Liver (tissue), 9 donors: ENCODE measurements around the gene SNAPIN. TPM values are rescaled to one million over a fixed set of nuclear protein-coding genes. Genes with fewer than 3 reads are reported as not detected.
A peak's percentile ranks its signal among the peaks of the same experiment; 100 is the strongest.

Source experiments
- DNase-seq: peaks from one replicate; pipeline ENCODE4 v3.0.0-alpha.2; 2017; ENCODE audit warnings: low spot score
- H3K27ac ChIP-seq, 2 donors: one replicate each; pipeline ENCODE4 v1.7.0; 2013; ENCODE audit warnings: inconsistent platforms in 2 of 2, low read length in 2 of 2, control low read depth in 1 of 2, low read depth in 1 of 2, mild to moderate bottlenecking in 1 of 2
- H3K27me3 ChIP-seq, 4 donors: one replicate each; pipeline versions ENCODE4 v1.6.1 to v1.7.0; 2013; ENCODE audit warnings: low read length in 3 of 4, inconsistent platforms in 1 of 4, mild to moderate bottlenecking in 1 of 4, moderate library complexity in 1 of 4; ENCODE audit not compliant: control insufficient read depth in 4 of 4, insufficient read depth in 4 of 4
- H3K36me3 ChIP-seq, 4 donors: one replicate each; pipeline versions ENCODE4 v1.6.1 to v1.7.0; 2013; ENCODE audit warnings: low read length in 3 of 4, mild to moderate bottlenecking in 3 of 4, low read depth in 1 of 4, moderate library complexity in 1 of 4; ENCODE audit not compliant: control insufficient read depth in 4 of 4, insufficient read depth in 3 of 4
- H3K4me1 ChIP-seq, 4 donors: one replicate each; pipeline versions ENCODE4 v1.6.1 to v1.7.0; 2013; ENCODE audit warnings: low read length in 3 of 4, mild to moderate bottlenecking in 3 of 4, moderate library complexity in 1 of 4; ENCODE audit not compliant: control insufficient read depth in 4 of 4, insufficient read depth in 4 of 4
- H3K4me3 ChIP-seq, 3 donors: one replicate each; pipeline versions ENCODE4 v1.6.1 to v1.7.0; 2013; ENCODE audit warnings: low read length in 3 of 3, control low read depth in 1 of 3, low read depth in 1 of 3, mild to moderate bottlenecking in 1 of 3
- H3K9ac ChIP-seq, 2 donors: one replicate each; pipeline ENCODE4 v1.7.0; 2013; ENCODE audit warnings: low read length in 2 of 2, mild to moderate bottlenecking in 2 of 2, moderate library complexity in 2 of 2, control low read depth in 1 of 2, low read depth in 1 of 2
- H3K9me3 ChIP-seq, 4 donors: one replicate each; pipeline versions ENCODE4 v1.6.1 to v1.7.0; 2013; ENCODE audit warnings: low read length in 3 of 4; ENCODE audit not compliant: control insufficient read depth in 4 of 4
- EGR1 ChIP-seq, 2 donors: IDR thresholded peaks; 2 replicates each; pipeline ENCODE4 v1.6.1; 2016 to 2018; ENCODE audit warnings: antibody characterized with exemption in 2 of 2, low read depth in 2 of 2
- FOXA2 ChIP-seq: IDR thresholded peaks from 2 replicates; pipeline ENCODE4 v1.6.1; 2016; ENCODE audit warnings: antibody characterized with exemption
- GABPA ChIP-seq, 2 donors: IDR thresholded peaks in 1 of 2; conservative IDR thresholded peaks in 1 of 2; 2 replicates each; pipeline ENCODE4 v1.6.1; 2016; ENCODE audit warnings: antibody characterized with exemption in 2 of 2, mild to moderate bottlenecking in 1 of 2, moderate library complexity in 1 of 2
- HNF4G ChIP-seq: IDR thresholded peaks from 2 replicates; pipeline ENCODE4 v1.6.1; 2016; ENCODE audit warnings: antibody characterized with exemption
- JUND ChIP-seq, 2 donors: IDR thresholded peaks; 2 replicates each; pipeline ENCODE4 v1.6.1; 2016; ENCODE audit warnings: antibody characterized with exemption in 2 of 2
- MAX ChIP-seq: IDR thresholded peaks from 2 replicates; pipeline ENCODE4 v1.6.1; 2016; ENCODE audit warnings: antibody characterized with exemption
- NR2F2 ChIP-seq: IDR thresholded peaks from 2 replicates; pipeline ENCODE4 v1.6.1; 2016; ENCODE audit warnings: antibody characterized with exemption
- RAD21 ChIP-seq, 2 donors: IDR thresholded peaks; 2 replicates each; pipeline ENCODE4 v1.6.1; 2016; ENCODE audit warnings: antibody characterized with exemption in 2 of 2, mild to moderate bottlenecking in 2 of 2
- REST ChIP-seq: IDR thresholded peaks from 2 replicates; pipeline ENCODE4 v1.6.1; 2016; ENCODE audit warnings: antibody characterized with exemption, mild to moderate bottlenecking
- RXRA ChIP-seq, 2 donors: IDR thresholded peaks; 2 replicates each; pipeline ENCODE4 v1.6.1; 2017 to 2018; ENCODE audit warnings: antibody characterized with exemption in 2 of 2, mild to moderate bottlenecking in 1 of 2
- SP1 ChIP-seq: IDR thresholded peaks from 2 replicates; pipeline ENCODE4 v1.6.1; 2018; ENCODE audit warnings: antibody characterized with exemption, mild to moderate bottlenecking
- TAF1 ChIP-seq: conservative IDR thresholded peaks from 2 replicates; pipeline ENCODE4 v1.6.1; 2016; ENCODE audit warnings: antibody characterized with exemption, mild to moderate bottlenecking
- WGBS: extraction: QIAGEN DNeasy Blood & Tissue Kit; methylation state at CpG from one replicate; pipeline ENCODE4 v1.1.7; 2013; 5-methylcytosine and 5-hydroxymethylcytosine counted together
- polyA plus RNA-seq, 2 donors: library from polyadenylated mRNA; stranded (reverse) in 1 of 2; unstranded in 1 of 2; fragments of 200-250 nt in 1 of 2; fragments of >200 nt in 1 of 2; fragmentation: Nextera tagmentation in 1 of 2; extraction: Ambion mirVana in 1 of 2; gene quantifications; one replicate each; pipeline versions ENCODE4 v1.2.1 to v1.2.3, GENCODE V29; 2013 to 2015
- total RNA-seq, 2 donors: library from RNA; depleted of rRNA; stranded (reverse); fragments of >200 nt; gene quantifications; one replicate each; pipeline ENCODE4 v1.2.3, GENCODE V29; 2014
- TF ChIP-seq, protein P1 (sequence below): fragments of 150-350 bp; IDR thresholded peaks from 2 replicates; pipeline ENCODE4 v1.5.1; 2017; ENCODE audit warnings: improper control_type of control experiment, low read depth, low read length; ENCODE audit not compliant: missing input control
- TF ChIP-seq, protein P2 (sequence below): IDR thresholded peaks from 2 replicates; pipeline ENCODE4 v1.6.1; 2016; ENCODE audit warnings: antibody characterized with exemption
- donor health status: healthy.
- donor health status: healthy.
- donor health status: healthy.
- donor health status: healthy.
- donor health status: healthy.

The SNAPIN gene
- total and polyA plus RNA-seq, 4 donors = 20.0 to 30.5 (median 24.2) TPM

DNA sequence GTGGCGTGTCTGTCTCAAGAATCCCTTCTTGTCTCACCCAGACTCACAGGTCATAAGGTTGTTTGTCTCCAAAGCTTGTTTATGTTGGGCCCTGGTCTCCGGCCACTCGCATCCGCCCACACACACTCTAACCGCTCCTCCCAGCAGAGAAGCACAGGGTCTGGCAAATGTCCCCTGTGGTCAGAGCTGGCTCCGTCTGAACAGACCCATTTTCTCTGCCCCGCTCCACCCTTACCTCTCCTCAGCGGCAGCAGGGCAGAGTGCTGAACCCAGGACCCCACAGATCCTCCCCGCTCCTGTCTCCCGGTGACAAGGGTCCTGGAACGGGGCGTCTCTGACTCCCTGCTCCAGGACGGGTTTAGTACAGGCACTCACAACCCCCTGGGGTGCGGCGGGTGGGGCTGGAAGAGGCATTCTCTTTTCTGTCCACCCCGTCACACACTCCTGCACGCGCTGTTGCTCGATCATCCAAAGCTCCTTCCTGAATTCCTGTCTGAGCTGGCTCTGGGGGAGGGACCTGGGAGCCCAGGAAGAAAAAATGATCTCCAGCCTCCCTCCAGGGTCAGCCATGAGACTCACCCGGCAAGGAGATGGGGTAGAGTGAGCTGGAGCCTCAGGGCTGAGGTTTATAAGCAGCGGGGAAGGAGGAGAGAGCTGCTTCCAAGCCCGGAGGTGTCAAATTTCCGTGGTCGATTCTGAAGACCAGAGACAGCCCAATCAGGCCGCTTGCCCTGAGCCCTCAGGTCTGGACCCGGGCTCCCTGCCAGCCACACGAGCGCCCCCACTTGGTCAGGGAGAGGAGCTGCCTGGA, 31.4 kb upstream of the SNAPIN start, which contains the start of gene S100A13:
TSS of gene S100A13 (minus strand) at position 602 of the 811 bp plus-strand sequence. CDS start 1,033 bp downstream, outside the sequence.
- WGBS = 7% methylated on average over 28 of the region's 28 CpGs
- peak within 1 kb of the TSS; percentile 37 to 63 (median 43) for H3K4me3 ChIP-seq
- peak; percentile 23 for TF ChIP-seq SP1
- no peak for TF ChIP-seq RXRA (IDR thresholded peaks at IDR 0.05)
- TF ChIP-seq TAF1 = peak; percentile 85
- TF ChIP-seq, protein P1, sequence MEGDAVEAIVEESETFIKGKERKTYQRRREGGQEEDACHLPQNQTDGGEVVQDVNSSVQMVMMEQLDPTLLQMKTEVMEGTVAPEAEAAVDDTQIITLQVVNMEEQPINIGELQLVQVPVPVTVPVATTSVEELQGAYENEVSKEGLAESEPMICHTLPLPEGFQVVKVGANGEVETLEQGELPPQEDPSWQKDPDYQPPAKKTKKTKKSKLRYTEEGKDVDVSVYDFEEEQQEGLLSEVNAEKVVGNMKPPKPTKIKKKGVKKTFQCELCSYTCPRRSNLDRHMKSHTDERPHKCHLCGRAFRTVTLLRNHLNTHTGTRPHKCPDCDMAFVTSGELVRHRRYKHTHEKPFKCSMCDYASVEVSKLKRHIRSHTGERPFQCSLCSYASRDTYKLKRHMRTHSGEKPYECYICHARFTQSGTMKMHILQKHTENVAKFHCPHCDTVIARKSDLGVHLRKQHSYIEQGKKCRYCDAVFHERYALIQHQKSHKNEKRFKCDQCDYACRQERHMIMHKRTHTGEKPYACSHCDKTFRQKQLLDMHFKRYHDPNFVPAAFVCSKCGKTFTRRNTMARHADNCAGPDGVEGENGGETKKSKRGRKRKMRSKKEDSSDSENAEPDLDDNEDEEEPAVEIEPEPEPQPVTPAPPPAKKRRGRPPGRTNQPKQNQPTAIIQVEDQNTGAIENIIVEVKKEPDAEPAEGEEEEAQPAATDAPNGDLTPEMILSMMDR = no peak
- no peak for TF ChIP-seq MAX
- TF ChIP-seq FOXA2 = no peak
- TF ChIP-seq EGR1 (IDR thresholded peaks at IDR 0.05; ENCODE audit: low read depth in 2 of 2) = peak; percentile 73 to 74
- TF ChIP-seq RAD21 (IDR thresholded peaks at IDR 0.05) = peak in 1 of 2 donors; percentile 42
- TF ChIP-seq HNF4G = no peak
- TF ChIP-seq NR2F2 = peak; percentile 72
- H3K4me1 ChIP-seq = peaks cover 7 to 25% (median 16%) of the 10 kb centered on the region in 4 donors
- DNase-seq = peak; percentile 66
- H3K36me3 ChIP-seq = no peaks in the 10 kb centered on the region
- peak within 1 kb of the TSS; percentile 50 to 91 for H3K9ac ChIP-seq
- peak within 1 kb of the TSS; percentile 59 to 79 for H3K27ac ChIP-seq
- no peaks in the 10 kb centered on the region for H3K27me3 ChIP-seq
- H3K9me3 ChIP-seq = no peaks in the 10 kb centered on the region

DNA sequence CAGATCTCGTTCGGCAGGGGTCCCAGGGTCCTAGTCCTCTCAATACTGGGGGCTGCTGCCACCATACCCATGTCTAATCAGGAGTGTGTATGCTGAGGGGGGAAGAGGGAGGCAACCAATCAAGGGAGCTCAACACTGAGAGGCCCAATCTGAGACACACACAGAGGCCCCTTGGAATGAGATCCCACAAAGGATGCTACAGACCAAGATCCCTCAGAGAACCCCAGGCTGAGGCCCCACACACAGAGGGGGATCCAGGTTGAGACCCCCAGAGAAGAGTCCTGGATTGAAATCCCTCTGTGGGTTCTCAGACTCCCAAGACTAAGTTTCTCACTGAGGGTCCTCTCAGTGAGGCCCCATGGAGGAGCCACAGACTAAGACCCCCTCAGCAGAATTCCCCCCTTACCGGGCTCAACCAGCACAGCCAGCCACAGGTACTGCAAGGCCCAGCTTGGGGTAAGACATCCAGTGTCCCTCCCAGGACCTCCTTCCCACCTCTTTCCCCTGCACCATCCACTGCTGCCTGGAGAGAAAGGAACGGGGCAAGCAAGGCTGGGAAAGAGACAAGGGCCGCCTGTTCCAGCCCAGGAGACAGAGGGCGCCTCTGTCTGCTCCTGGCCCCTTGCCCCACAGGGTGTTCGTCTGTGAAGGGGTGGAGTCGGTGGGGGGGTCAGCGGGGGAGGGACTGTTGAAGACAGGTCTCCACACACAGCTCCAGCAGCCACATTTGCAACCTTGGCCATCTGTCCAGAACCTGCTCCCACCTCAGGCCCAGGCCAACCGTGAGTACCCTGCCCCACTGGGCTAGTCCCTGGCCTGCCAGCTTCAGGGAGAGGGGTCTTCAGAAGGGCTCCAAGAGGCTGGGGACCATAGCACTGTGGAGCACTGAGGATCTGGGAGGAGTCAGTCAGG, 30.5 kb upstream of the SNAPIN start, which contains the start of gene S100A1:
TSS of gene S100A1 (plus strand) at position 720 of the 912 bp plus-strand sequence. CDS start 2,088 bp downstream, outside the sequence.
- WGBS = 58% methylated on average over 10 of the region's 10 CpGs
- no peaks in the 10 kb centered on the region for H3K9me3 ChIP-seq
- DNase-seq = no peak
- TF ChIP-seq JUND (IDR thresholded peaks at IDR 0.05) (no peak), TAF1 (no peak), RXRA (IDR thresholded peaks at IDR 0.05) (no peak), REST (no peak), SP1 (no peak), GABPA (IDR thresholded peaks at IDR 0.05 in 1 of 2, conservative IDR thresholded peaks at IDR 0.05 in 1 of 2) (no peak)
- TF ChIP-seq, protein P1 = peak; percentile 24
- TF ChIP-seq, protein P2, sequence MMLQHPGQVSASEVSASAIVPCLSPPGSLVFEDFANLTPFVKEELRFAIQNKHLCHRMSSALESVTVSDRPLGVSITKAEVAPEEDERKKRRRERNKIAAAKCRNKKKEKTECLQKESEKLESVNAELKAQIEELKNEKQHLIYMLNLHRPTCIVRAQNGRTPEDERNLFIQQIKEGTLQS = no peak
- peaks cover 7 to 23% (median 16%) of the 10 kb centered on the region in 4 donors for H3K4me1 ChIP-seq
- no peaks in the 10 kb centered on the region for H3K27me3 ChIP-seq
- H3K9ac ChIP-seq = peak within 1 kb of the TSS; percentile 50 to 91
- peak within 1 kb of the TSS; percentile 59 to 79 for H3K27ac ChIP-seq
- H3K36me3 ChIP-seq = no peaks in the 10 kb centered on the region
- H3K4me3 ChIP-seq = peak within 1 kb of the TSS; percentile 37 to 63 (median 43)
